Measurements from ENCODE around the gene ZNF740.

DNA sequence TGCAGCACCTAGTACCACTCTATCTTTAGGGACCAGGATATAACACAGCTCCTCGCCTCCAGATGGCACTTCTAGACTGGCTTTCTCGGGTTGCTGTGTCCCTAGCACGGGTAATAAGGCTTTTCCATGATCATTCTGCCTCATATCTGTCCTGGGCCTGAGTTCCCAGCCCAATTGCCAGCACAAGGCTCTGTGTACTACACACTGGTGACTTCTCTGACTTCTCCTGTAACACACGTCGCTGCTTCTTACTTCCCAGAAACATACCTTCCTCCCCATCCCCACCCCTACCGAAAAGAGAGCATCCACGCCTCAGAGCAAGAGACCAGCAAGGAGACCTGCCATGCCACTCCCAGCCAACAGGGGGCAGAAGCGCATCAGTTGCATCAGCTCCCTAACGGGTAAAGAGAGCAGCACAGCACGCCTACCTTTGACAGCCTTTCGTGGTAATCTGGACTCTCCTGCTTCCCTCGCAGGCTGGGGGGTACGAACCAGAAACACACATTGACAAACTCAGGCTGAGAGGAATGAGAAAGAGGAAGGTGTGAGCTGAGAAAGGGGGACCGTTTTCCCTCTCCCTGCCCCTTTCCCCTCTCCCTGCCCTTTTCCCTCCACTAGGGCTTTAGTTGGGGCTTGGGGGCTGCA, 21.2 kb upstream of the ZNF740 start:
- TF ChIP-seq, protein P1, sequence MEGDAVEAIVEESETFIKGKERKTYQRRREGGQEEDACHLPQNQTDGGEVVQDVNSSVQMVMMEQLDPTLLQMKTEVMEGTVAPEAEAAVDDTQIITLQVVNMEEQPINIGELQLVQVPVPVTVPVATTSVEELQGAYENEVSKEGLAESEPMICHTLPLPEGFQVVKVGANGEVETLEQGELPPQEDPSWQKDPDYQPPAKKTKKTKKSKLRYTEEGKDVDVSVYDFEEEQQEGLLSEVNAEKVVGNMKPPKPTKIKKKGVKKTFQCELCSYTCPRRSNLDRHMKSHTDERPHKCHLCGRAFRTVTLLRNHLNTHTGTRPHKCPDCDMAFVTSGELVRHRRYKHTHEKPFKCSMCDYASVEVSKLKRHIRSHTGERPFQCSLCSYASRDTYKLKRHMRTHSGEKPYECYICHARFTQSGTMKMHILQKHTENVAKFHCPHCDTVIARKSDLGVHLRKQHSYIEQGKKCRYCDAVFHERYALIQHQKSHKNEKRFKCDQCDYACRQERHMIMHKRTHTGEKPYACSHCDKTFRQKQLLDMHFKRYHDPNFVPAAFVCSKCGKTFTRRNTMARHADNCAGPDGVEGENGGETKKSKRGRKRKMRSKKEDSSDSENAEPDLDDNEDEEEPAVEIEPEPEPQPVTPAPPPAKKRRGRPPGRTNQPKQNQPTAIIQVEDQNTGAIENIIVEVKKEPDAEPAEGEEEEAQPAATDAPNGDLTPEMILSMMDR (conservative IDR thresholded peaks at IDR 0.05; ENCODE audit: low read depth, low read length): peak; percentile 89
- TF ChIP-seq, protein P2, sequence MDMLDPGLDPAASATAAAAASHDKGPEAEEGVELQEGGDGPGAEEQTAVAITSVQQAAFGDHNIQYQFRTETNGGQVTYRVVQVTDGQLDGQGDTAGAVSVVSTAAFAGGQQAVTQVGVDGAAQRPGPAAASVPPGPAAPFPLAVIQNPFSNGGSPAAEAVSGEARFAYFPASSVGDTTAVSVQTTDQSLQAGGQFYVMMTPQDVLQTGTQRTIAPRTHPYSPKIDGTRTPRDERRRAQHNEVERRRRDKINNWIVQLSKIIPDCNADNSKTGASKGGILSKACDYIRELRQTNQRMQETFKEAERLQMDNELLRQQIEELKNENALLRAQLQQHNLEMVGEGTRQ (IDR thresholded peaks at IDR 0.05; ENCODE audit: low read depth, low read length): no peak
- peak; percentile 53; the same call in 1 of the 2 replicates for TF ChIP-seq MXI1 (IDR thresholded peaks at IDR 0.05; ENCODE audit: borderline replicate concordance, low read depth, low read length)
